SKM-1 treated with dmso at 0.1 percent for 144 hours (cell line): ENCODE measurements around the gene APOBEC3A.
"Not testable (repeated sequence)": the region's sequence is repeated elsewhere in the genome, so short reads cannot be mapped to it uniquely, and the experiment has no call there.

Source experiments
- DNase-seq: peaks from one replicate; lab custom pipeline; 2025; ENCODE audit not compliant: unreplicated experiment; lab: John Stamatoyannopoulos, UW

APOBEC3A gene

DNA sequence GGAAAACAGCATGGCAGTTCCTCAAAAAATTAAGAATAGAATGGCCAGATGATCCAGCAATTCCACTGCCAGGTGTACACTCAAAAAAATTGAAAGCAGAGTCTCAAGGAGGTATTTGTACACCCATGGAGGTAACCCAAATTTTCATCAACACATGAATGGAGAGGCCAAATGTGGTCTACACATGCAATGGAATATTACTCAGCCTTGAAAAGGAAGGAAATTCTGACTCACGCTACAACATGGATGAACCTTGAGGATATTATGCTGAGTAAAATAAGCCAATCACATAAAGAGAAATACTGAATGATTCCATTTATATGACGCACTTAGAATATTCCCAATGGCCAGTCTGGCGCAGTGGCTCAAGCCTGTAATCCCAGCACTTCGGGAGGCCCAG is 19.9 kb downstream of the APOBEC3A start:
- DNase-seq: not testable (repeated sequence)

DNA sequence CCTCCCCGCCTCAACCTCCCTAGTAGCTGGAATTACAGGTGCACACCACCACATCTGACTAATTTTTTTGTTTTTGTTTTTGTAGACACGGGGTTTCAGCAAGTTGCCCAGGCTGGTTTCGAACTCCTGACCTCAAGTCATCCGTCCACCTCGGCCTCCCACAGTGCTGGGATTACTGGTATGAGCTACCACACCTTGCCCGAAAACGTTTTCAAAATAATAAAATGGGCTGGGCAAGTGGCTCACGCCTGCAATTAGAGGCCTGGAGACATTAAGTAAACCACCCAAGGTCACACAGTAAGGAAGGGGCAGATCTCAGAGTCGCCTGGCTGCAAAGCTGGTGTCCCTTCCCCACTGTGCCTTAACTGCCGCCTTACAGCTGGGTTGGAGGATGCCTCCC is 23.2 kb downstream of the APOBEC3A start:
- not testable (repeated sequence) for DNase-seq

DNA sequence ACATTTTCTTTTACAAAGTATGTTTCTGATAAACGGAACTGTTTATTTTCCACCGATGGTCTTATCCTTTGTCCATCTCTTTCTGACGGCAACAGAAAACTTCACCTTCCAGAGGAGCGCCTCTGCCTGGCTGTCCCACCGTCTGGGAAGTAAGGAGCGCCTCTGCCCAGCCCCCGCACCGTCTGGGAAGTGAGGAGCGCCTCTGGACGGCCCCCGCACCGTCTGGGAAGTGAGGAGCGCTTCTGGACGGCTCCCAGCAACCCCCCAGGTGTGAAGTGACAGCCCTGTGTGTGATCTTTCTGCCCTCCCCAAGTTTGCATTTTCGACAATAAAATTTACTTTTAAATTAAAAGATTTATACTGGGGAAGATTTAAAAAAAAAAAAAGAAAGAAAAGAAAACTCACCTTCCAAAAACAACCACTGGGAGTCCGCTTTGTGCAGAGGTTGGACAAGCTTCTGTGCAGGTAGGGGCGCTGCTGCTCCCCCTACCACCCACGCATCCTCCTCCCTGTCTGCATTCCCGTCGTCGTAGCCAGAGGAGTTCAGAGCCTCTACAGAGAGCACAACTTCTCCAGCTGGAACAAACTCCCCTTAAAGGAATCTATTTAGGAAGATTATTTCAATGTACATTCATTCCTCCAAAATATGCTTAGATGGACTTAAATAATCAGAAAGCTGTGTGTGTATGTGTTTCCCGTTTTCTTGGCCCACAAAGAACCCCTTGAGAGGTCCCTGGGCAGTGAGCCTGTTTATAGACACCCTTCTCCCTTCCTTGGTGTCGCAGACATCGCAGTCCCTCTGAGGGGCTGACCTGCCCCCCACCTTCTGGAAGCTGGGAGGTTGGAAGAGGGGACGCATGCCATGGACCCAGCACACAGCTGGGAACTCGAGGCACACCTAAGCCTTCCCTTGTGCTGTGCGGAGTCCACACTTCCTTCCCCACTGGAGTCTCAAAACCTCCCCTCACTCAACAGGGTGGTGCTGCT is 23.9 kb downstream of the APOBEC3A start:
- DNase-seq: no peak

- DNase-seq: peak; percentile 89
Observed at GRCh38 chr22:38981992-38982927, 24.9 kb downstream of the APOBEC3A start, which contains the start of gene APOBEC3B. Gene APOBEC3B, plus strand, starts transcription at chr22:38982347. Its CDS starts 107 bp downstream, at chr22:38982454.

DNA sequence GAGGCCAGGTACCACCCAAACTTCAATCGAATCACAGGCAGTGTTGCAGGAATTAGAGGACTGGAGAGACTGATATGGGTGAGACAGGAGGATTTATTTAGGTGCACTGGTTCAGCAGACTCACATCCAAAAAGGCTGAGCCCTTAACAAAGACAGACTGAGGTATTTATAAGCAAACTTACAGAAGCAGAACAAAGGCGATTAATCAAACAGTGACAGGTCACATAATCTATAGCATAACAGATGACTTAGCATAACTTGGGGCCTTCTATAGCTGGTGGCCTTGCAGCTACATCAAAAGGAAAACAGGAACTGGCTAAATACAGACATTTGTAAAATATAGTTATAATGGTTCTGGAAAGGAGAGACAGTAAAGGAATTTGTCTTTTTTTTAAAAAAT is 26.8 kb downstream of the APOBEC3A start:
- no peak for DNase-seq

GRCh38 chr22:38984784-38985757 is 27.7 kb downstream of the APOBEC3A start:
- DNase-seq: not testable (repeated sequence)

GRCh38 chr22:38986629-38987028 is 29.2 kb downstream of the APOBEC3A start:
- DNase-seq: no peak

DNA sequence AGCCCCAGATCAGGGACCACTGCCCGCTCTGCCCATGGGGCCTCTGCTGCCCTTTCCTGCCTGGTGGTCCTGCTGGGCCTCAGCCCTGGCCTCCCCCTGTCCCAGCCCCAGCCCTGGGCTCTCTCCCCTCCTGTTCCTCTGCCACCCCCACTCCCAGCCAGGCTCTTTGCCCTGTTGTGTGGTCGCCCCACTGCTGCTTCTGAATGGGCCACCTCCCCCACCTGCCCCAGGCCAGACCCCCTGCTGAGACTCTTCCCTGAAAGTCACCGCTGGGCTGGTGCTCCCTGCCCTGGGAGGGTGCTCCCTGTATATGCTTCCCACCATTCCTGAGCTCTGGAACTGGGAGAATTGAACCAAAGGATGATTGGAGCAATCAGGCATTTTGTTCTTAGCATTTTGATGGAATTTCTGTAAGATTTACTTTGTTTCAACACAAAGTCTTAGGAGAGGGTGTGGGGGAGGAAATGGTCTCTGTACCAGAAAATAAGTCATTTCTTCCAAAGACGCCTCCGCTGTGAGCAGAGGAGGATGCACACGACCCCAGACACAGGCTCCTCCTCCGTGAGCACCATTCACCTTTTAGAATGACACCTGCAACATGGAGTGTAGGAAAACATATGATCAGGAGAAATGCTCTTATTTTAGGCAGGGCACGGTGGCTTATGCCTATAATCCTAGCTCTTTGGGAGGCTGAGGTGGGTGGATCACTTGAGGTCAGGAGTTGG is 29.9 kb downstream of the APOBEC3A start:
- DNase-seq: no peak

- DNase-seq: no peak
Observed at GRCh38 chr22:38989466-38989865, 32.1 kb downstream of the APOBEC3A start.

- DNase-seq: not testable (repeated sequence)
Observed at GRCh38 chr22:38992871-38993371, 35.5 kb downstream of the APOBEC3A start.

GRCh38 chr22:38996105-38996504 is 38.7 kb downstream of the APOBEC3A start:
- DNase-seq: no peak

DNA sequence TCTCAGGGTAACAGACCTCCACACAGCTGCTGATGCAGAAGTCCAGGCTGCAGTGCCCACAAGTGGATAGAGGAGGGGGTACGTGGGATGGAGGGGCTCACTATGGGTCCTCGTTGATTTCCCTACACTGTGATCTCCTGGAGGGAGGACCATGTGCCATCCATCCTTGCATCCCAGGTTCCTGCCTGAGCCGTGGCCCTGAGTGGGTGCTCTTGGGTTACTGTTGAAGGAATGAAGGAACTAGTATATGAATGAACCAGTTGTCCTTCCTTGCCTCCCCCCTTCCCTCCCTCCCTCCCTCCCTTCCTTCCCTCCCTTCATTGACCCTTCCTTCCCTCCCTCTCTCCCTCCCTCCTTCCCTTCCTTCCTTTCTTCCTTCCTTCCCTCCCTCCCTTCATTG is 40.1 kb downstream of the APOBEC3A start:
- DNase-seq: no peak

- DNase-seq: peak; percentile 89
Observed at GRCh38 chr22:39003165-39003638, 45.8 kb downstream of the APOBEC3A start.

- DNase-seq: no peak
Observed at GRCh38 chr22:39007177-39007576, 49.8 kb downstream of the APOBEC3A start.

GRCh38 chr22:39008271-39008850 is 51.0 kb downstream of the APOBEC3A start:
- not testable (repeated sequence) for DNase-seq

DNA sequence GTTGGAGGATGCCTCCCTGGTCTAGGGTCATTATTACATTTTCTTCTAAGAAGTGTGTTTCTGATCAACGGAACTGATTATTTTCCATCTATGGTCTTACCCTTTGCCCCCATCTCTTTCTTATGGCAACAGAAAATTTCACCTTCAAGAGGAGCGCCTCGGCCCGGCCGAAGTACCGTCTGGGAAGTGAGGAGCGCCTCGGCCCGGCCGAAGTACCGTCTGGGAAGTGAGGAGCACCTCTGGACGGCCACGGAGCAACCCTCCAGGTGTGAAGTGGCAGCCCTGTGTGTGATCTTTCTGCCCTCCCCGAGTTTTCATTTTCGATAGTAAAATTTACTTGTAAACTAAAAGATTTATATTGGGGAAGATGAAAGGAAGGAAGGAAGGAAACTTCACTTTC is 53.5 kb downstream of the APOBEC3A start:
- no peak for DNase-seq
